Esophagus (tissue), 2 donors: ENCODE measurements around the gene DCAF8L1. TPM values are rescaled to one million over a fixed set of nuclear protein-coding genes. Genes with fewer than 3 reads are reported as not detected.
"Not testable (repeated sequence)": the region's sequence is repeated elsewhere in the genome, so short reads cannot be mapped to it uniquely, and the experiment has no call there.

Source experiments
- H3K27ac ChIP-seq, 2 donors: one replicate each; pipeline ENCODE4 v1.5.1; 2013; ENCODE audit warnings: low read depth in 2 of 2, mild to moderate bottlenecking in 2 of 2, inconsistent platforms in 1 of 2, low read length in 1 of 2, moderate library complexity in 1 of 2
- H3K27me3 ChIP-seq, 2 donors: one replicate each; pipeline ENCODE4 v1.6.1; 2013; ENCODE audit warnings: low read length in 2 of 2, control low read depth in 1 of 2, mild to moderate bottlenecking in 1 of 2; ENCODE audit not compliant: insufficient read depth in 2 of 2, control insufficient read depth in 1 of 2
- H3K36me3 ChIP-seq, 2 donors: one replicate each; pipeline ENCODE4 v1.6.1; 2013; ENCODE audit warnings: low read length in 1 of 2; ENCODE audit not compliant: control insufficient read depth in 2 of 2, insufficient read depth in 2 of 2
- H3K4me1 ChIP-seq, 2 donors: one replicate each; pipeline ENCODE4 v1.6.1; 2013; ENCODE audit warnings: low read length in 1 of 2; ENCODE audit not compliant: control insufficient read depth in 2 of 2, insufficient read depth in 2 of 2
- H3K4me3 ChIP-seq, 2 donors: one replicate each; pipeline ENCODE4 v1.5.1; 2013; ENCODE audit warnings: low read length in 2 of 2, mild to moderate bottlenecking in 2 of 2, low read depth in 1 of 2, moderate library complexity in 1 of 2
- H3K9me3 ChIP-seq, 2 donors: one replicate each; pipeline ENCODE4 v1.6.1; 2013; ENCODE audit warnings: mild to moderate bottlenecking in 2 of 2, low read depth in 1 of 2, low read length in 1 of 2, moderate library complexity in 1 of 2; ENCODE audit not compliant: control insufficient read depth in 2 of 2, insufficient read depth in 1 of 2
- WGBS, 2 donors: extraction: QIAGEN DNeasy Blood & Tissue Kit; methylation state at CpG; one replicate each; pipeline ENCODE4 v1.1.7; 2013; 5-methylcytosine and 5-hydroxymethylcytosine counted together
- polyA plus RNA-seq, 2 donors: library from polyadenylated mRNA; stranded (reverse); fragments of 200-250 nt; gene quantifications; one replicate each; pipeline ENCODE4 v1.2.3, GENCODE V29; 2013
- donor health status: healthy with polysubstance abuse.
- donor health status: Bipolar disorder and iron deficiency.

DCAF8L1 gene
- polyA plus RNA-seq, 2 donors, result not detected

DNA sequence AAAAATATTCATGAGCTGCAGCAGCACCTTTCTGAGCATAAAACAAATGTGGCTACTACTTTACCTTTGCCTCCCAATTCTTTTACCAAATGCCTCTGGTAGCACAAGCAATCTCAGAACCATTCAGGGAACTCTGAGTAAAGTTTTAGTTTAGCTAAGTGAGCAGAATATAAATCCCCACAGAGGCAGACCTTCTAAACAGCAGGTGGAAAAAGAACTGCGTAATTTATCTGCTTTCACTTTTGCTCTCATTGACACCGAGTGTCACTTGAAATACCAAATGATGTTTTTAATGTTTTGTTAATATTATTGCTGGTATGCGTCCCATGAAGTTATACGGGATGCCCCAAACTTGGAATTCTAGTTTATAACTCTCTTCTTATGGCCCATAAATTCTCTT is 4.3 kb downstream of the DCAF8L1 start:
- H3K27me3 ChIP-seq, H3K27ac ChIP-seq, H3K9me3 ChIP-seq, H3K36me3 ChIP-seq, H3K4me1 ChIP-seq, H3K4me3 ChIP-seq: not testable (repeated sequence)
- 75 to 86% methylated on average over 4 of the region's 4 CpGs for WGBS, 2 donors

DNA sequence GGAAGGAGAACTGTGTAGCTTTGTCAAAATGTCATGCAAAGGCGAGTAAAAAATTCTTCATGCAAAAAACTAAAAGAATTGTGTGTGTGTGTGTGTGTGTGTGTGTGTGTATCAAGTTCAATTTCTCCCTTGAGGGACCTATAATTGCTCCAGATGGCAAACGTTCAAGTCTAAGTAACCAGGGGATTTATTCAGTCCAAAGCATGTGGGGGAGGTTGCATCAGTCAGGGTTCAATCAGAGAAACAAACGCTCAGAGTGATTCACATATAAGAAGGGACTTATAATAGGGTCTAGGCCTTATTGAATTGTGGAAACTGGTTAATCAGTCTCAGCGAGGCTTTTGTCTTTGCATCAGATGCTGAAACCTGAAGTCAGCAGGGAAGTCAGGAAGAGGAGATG is 5.0 kb downstream of the DCAF8L1 start:
- H3K27me3 ChIP-seq, result no peaks in the 10 kb centered on the region
- H3K27ac ChIP-seq, result no peak overlapping the region
- no peaks in the 10 kb centered on the region for H3K36me3 ChIP-seq
- H3K4me3 ChIP-seq, result no peak overlapping the region
- no peaks in the 10 kb centered on the region for H3K4me1 ChIP-seq
- WGBS, 2 donors, result 38 to 44% methylated on average over 4 of the region's 4 CpGs
- no peaks in the 10 kb centered on the region for H3K9me3 ChIP-seq

DNA sequence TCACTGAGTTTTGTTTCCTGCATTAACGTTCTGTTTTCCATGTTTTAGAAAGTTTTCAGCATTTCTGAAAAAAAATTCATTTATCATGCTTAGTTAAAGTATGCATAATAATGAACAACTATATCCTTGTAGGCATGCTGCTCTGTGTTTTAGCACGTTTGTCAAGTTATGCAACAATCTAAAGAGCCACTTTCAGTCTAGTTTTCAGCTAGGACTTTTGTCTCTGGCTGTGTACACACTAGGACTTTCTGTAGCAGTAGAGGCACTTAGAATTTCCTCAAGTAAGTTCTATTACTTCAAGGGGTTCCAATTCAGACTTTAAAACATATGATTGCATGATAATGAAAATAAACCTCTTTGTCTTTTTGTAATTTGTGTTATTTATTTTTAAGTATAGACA is 12.4 kb downstream of the DCAF8L1 start:
- Histone ChIP-seq H3K27me3 (no peaks in the 10 kb centered on the region), H3K27ac (no peak overlapping the region), H3K4me1 (no peaks in the 10 kb centered on the region), H3K4me3 (no peak overlapping the region), H3K9me3 (no peaks in the 10 kb centered on the region), H3K36me3 (no peaks in the 10 kb centered on the region)
- WGBS, 2 donors, result 18 to 20% methylated on average over 2 of the region's 2 CpGs

DNA sequence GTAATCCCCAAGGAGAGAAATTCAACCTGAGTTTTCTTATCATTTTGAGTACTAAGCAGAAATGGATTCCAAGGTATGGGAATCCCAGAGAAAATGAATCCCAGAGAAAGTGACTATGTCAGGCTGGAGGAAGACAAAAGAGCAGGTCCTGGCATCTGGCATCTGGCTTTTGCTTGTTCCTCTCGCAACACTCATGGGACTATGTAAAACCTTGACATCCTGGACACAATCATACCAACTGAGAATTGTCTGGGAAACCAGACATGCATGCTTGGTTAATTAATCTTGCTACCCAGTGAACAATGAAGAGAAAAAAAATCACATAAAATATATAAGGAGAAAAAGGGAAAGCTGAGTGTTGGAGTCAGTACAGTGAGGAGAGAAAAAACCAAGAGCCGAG is 12.9 kb downstream of the DCAF8L1 start:
- Histone ChIP-seq H3K27ac (no peak overlapping the region), H3K27me3 (no peaks in the 10 kb centered on the region), H3K4me1 (no peaks in the 10 kb centered on the region), H3K36me3 (no peaks in the 10 kb centered on the region), H3K9me3 (no peaks in the 10 kb centered on the region), H3K4me3 (no peak overlapping the region)
- 42 to 66% methylated on average over 2 of the region's 2 CpGs for WGBS, 2 donors

DNA sequence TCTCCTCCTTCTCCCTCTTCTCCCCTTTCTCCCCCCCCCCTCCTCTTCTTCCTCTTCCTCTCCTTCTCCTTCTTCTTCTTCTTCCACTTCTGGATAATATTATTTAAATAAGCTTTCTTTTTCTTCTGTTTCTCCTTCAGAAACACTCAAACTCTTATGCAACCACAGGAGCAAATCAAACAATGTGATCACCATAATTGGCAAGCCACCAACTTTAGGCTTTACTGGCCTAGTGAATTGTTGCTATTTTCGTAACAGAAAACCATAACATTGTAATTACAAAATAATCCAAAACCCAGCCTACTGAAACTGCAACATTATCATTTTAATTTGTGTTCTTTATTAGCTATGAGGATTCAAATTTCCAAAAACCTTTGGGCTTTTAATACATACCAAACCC is 14.3 kb downstream of the DCAF8L1 start:
- no peak overlapping the region for H3K27ac ChIP-seq
- WGBS, 2 donors, result 9 to 28% methylated on average over 1 of the region's 1 CpG
- no peaks in the 10 kb centered on the region for H3K36me3 ChIP-seq
- no peaks in the 10 kb centered on the region for H3K27me3 ChIP-seq
- no peaks in the 10 kb centered on the region for H3K4me1 ChIP-seq
- no peaks in the 10 kb centered on the region for H3K9me3 ChIP-seq
- no peak overlapping the region for H3K4me3 ChIP-seq

DNA sequence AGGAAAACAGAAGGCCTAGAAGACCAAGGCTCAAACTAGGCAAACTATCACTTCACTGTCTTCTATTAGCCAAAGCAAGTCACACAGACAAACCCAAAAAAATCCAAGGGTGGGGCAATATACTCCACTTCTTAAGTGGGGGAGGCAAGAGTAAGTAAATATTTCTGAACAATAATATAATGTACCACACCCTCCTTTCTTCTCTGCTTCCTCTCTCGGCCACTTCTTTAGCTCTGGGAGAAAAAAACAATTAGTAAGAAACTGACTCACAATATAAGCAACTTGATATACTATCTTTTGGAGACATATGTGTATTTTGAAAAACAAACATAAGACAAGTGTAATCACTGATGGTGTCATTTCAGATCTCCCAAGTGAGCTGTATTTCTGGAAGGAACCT is 14.8 kb downstream of the DCAF8L1 start:
- WGBS, 2 donors, result 20 to 21% methylated on average over 1 of the region's 1 CpG
- Histone ChIP-seq H3K4me1 (no peaks in the 10 kb centered on the region), H3K27ac (peak overlapping the region; percentile 41 to 72), H3K36me3 (no peaks in the 10 kb centered on the region), H3K27me3 (no peaks in the 10 kb centered on the region), H3K9me3 (no peaks in the 10 kb centered on the region), H3K4me3 (no peak overlapping the region)

DNA sequence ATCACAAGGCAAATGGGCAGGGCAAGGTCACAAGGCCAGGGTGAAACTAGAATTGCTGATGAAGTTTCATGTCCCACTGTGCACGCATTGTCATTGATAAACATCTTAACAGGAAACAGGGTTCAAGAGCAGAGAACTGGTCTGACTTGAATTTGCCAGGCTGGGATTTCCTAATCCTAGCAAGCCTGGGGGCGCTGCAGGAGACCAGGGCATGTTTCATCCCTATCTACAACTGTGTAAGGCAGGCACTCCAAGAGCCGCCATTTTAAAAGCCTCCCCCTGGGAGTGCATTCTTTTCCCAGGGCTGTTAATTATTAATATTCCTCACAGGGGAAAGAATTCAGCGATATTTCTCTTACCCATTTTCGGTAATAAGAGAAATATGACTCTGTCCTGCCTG is 15.9 kb downstream of the DCAF8L1 start:
- not testable (repeated sequence) for H3K4me1 ChIP-seq, H3K27ac ChIP-seq, H3K4me3 ChIP-seq, H3K27me3 ChIP-seq, H3K36me3 ChIP-seq, H3K9me3 ChIP-seq
- 80 to 85% methylated on average over 5 of the region's 5 CpGs for WGBS, 2 donors

DNA sequence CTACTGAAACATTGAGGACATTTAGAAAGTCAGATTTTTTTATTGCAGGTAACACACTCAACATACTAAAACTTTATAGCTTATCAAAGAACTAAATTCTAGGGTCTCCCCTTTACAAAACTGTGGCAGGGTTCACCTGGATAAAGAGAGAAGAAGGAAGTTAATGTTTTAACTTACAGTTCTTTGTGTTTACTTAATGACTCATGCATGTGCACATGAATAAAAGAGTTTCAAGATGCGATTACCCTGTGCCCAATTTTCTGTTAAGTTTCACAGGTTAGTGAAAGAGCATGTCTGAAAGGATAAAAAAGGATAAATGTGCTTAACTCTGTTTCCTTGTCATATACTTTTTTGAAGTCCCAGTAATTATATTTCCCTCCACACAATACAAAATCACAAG is 16.8 kb downstream of the DCAF8L1 start:
- Histone ChIP-seq H3K27me3 (no peaks in the 10 kb centered on the region), H3K4me1 (no peaks in the 10 kb centered on the region), H3K4me3 (no peak overlapping the region), H3K9me3 (no peaks in the 10 kb centered on the region), H3K27ac (no peak overlapping the region), H3K36me3 (no peaks in the 10 kb centered on the region)
- WGBS, 2 donors, result 38 to 41% methylated on average over 1 of the region's 1 CpG

DNA sequence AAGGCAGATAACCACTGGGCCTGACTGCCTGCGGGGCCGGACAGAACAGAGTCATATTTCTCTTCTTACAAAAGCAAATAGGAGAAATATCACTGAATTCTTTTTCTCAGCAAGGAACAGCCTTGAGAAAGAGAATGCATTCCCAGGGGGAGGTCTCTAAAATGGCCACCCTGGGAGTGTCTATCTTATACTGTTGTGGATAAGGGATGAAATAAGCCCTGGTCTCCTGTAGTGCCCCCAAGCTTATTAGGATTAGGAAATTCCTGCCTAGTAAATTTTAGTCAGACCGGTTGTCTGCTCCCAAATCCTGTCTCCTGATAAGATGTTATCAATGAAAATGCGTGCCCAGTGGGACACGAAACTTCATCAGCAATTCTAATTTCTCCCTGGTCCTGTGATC is 20.8 kb downstream of the DCAF8L1 start:
- not testable (repeated sequence) for H3K9me3 ChIP-seq, H3K4me3 ChIP-seq, H3K4me1 ChIP-seq, H3K36me3 ChIP-seq, H3K27ac ChIP-seq, H3K27me3 ChIP-seq
- 93 to 94% methylated on average over 5 of the region's 5 CpGs for WGBS, 2 donors

DNA sequence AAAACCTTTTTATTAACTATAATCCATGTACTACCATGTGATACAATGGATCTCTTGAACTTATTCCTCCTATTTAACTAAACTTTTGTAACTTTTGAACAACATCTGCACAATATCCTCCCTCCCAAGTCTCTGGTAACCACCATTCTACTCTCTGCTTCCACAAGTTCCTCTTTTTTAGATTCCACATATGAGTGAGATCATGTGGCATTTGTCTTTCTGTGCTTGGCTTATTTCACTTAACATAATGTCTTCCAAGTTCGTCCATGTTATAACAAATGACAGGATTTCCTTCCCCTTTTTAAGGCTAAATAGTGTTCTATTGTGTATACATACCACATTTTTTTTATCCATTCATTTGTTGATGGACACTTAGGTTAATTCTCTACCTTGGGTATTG is 28.1 kb downstream of the DCAF8L1 start:
- H3K9me3 ChIP-seq, result no peaks in the 10 kb centered on the region
- 46 to 63% methylated on average over 1 of the region's 1 CpG for WGBS, 2 donors
- no peaks in the 10 kb centered on the region for H3K36me3 ChIP-seq
- H3K4me1 ChIP-seq, result no peaks in the 10 kb centered on the region
- no peaks in the 10 kb centered on the region for H3K27me3 ChIP-seq
- no peak overlapping the region for H3K4me3 ChIP-seq
- no peak overlapping the region for H3K27ac ChIP-seq
